GM19372 (cell line): ENCODE results near the gene USE1.

Experiments used
- ATAC-seq: cut with Tn5 transposase; IDR thresholded peaks from one replicate; pipeline ENCODE4 v1.9.1; 2021; ENCODE audit warnings: mild to moderate bottlenecking, low read depth, moderate library complexity; ENCODE audit not compliant: unreplicated experiment

USE1 gene

GRCh38 chr19:17235300-17235970 lies 20.3 kb downstream of the USE1 start:
- ATAC-seq, result no peak

GRCh38 chr19:17235971-17236777 lies 21.0 kb downstream of the USE1 start:
- ATAC-seq, result no peak

GRCh38 chr19:17236811-17237543 lies 21.8 kb downstream of the USE1 start:
- no peak for ATAC-seq

GRCh38 chr19:17237747-17238706 lies 22.9 kb downstream of the USE1 start:
- no peak for ATAC-seq

GRCh38 chr19:17240062-17240752 lies 25.1 kb downstream of the USE1 start:
- ATAC-seq, result no peak

GRCh38 chr19:17240826-17241399 lies 25.8 kb downstream of the USE1 start:
- ATAC-seq, result no peak

- ATAC-seq, result no peak
Observed at GRCh38 chr19:17242431-17243208, 27.5 kb downstream of the USE1 start.

GRCh38 chr19:17243211-17243829 lies 28.2 kb downstream of the USE1 start:
- ATAC-seq, result no peak

GRCh38 chr19:17243830-17244617 lies 28.9 kb downstream of the USE1 start:
- ATAC-seq, result no peak

GRCh38 chr19:17244618-17245534 lies 29.7 kb downstream of the USE1 start:
- no peak for ATAC-seq

GRCh38 chr19:17245535-17245984 lies 30.4 kb downstream of the USE1 start, which contains the start of gene NR2F6:
TSS of gene NR2F6 (minus strand) at chr19:17245919. CDS start at chr19:17245220, 699 bp downstream.
- ATAC-seq, result peak; percentile 6

GRCh38 chr19:17246681-17247425 lies 31.7 kb downstream of the USE1 start:
- no peak for ATAC-seq

- ATAC-seq, result no peak
Observed at GRCh38 chr19:17248011-17248776, 33.0 kb downstream of the USE1 start.

GRCh38 chr19:17249887-17250548 lies 34.9 kb downstream of the USE1 start:
- ATAC-seq, result no peak
